Measurements from ENCODE around the gene FTO. TPM values are rescaled to one million over a fixed set of nuclear protein-coding genes. Genes with fewer than 3 reads are reported as not detected.

The FTO gene
- total RNA-seq, 1 donor from 2014 or later = 70.5 TPM

GRCh38 chr16:54193013-54193664, 489.2 kb downstream of the FTO start:
- intact Hi-C loops (cut with DNase I) = no loop called here
- Histone ChIP-seq H3K4me3 (peak overlapping the region in 1 of 2 donors; percentile 30), H3K27me3 (no peaks in the 10 kb centered on the region), H3K9me3 (no peaks in the 10 kb centered on the region), H3K4me1 (peaks cover 12% of the 10 kb centered on the region), H3K27ac (peak overlapping the region; percentile 64), H3K36me3 (no peaks in the 10 kb centered on the region)
- TF ChIP-seq POLR2A (IDR thresholded peaks at IDR 0.05) (no peak), POLR2AphosphoS5 (IDR thresholded peaks at IDR 0.05; ENCODE audit: insufficient read depth in 1 of 2, low read depth in 1 of 2) (no peak)
- TF ChIP-seq, protein P1, sequence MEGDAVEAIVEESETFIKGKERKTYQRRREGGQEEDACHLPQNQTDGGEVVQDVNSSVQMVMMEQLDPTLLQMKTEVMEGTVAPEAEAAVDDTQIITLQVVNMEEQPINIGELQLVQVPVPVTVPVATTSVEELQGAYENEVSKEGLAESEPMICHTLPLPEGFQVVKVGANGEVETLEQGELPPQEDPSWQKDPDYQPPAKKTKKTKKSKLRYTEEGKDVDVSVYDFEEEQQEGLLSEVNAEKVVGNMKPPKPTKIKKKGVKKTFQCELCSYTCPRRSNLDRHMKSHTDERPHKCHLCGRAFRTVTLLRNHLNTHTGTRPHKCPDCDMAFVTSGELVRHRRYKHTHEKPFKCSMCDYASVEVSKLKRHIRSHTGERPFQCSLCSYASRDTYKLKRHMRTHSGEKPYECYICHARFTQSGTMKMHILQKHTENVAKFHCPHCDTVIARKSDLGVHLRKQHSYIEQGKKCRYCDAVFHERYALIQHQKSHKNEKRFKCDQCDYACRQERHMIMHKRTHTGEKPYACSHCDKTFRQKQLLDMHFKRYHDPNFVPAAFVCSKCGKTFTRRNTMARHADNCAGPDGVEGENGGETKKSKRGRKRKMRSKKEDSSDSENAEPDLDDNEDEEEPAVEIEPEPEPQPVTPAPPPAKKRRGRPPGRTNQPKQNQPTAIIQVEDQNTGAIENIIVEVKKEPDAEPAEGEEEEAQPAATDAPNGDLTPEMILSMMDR (IDR thresholded peaks at IDR 0.05) = no peak
- DNase-seq (ENCODE audit: extremely low spot score in 2 of 2) = no peak

- no peak for DNase-seq (ENCODE audit: extremely low spot score in 2 of 2)
- peak overlapping the region; percentile 30 to 35 for H3K4me3 ChIP-seq
- TF ChIP-seq, protein P1 (IDR thresholded peaks at IDR 0.05) = peak; percentile 36 to 73 (median 70)
- peak in 1 of 2 donors; percentile 11 for TF ChIP-seq POLR2AphosphoS5 (IDR thresholded peaks at IDR 0.05; ENCODE audit: insufficient read depth in 1 of 2, low read depth in 1 of 2)
- no peak for TF ChIP-seq POLR2A (IDR thresholded peaks at IDR 0.05)
- H3K36me3 ChIP-seq = no peaks in the 10 kb centered on the region
- H3K4me1 ChIP-seq = peaks cover 12% of the 10 kb centered on the region
- intact Hi-C loops (cut with DNase I) = no loop called here
- H3K27ac ChIP-seq = peak overlapping the region; percentile 64
- H3K9me3 ChIP-seq = no peaks in the 10 kb centered on the region
- H3K27me3 ChIP-seq = no peaks in the 10 kb centered on the region
These were observed 489.8 kb downstream of the FTO start for GRCh38 chr16:54193665-54194333.

DNA sequence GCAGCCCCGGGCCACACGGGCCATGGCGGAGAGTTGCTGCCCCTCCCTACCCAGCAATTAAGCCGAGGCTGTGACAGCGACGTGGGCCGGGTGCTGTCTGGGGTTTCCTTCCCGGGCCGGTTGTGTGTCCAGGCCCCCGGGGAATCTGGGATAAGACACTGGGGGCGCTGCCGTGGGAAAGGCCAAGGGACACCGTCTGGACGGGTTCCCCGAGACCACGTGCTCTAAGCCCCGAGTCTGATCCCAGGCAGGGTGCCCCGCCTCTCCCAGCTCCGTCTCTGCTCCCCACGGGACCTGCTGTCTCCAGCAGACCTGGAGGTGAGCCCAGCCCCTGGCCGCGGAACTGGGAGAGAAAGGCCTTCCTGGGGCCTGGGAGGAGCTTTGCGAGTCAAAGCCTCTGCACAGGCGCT, 490.4 kb downstream of the FTO start:
- H3K27ac ChIP-seq = peak overlapping the region; percentile 64
- peaks cover 12% of the 10 kb centered on the region for H3K4me1 ChIP-seq
- DNase-seq (ENCODE audit: extremely low spot score in 2 of 2) = no peak
- intact Hi-C loops (cut with DNase I) = no loop called here
- no peaks in the 10 kb centered on the region for H3K9me3 ChIP-seq
- no peaks in the 10 kb centered on the region for H3K36me3 ChIP-seq
- no peaks in the 10 kb centered on the region for H3K27me3 ChIP-seq
- peak in 1 of 2 donors; percentile 55 for TF ChIP-seq POLR2AphosphoS5 (IDR thresholded peaks at IDR 0.05; ENCODE audit: insufficient read depth in 1 of 2, low read depth in 1 of 2)
- TF ChIP-seq POLR2A (IDR thresholded peaks at IDR 0.05) = no peak
- H3K4me3 ChIP-seq = peak overlapping the region; percentile 30 to 35

DNA sequence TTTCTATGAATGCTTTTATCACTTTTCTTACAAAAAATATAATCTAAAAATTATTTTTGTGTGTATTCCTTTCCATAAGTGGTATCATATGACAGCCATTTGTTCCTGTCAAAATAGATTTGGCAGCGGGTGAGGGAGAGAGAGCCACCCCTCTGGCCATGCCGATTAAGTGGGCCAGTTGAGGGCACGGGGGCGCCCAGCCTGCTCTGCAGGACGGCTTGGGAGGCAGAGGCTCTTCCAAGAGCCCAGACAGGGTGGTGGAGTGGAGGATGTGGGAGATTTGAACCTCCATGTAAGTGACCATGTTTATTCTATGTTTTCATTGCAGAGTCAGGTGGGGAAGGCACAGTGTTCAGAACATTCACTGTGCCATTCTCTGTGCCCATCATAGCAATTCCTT, 493.8 kb downstream of the FTO start:
- Histone ChIP-seq H3K27me3 (no peaks in the 10 kb centered on the region), H3K27ac (no peak overlapping the region), H3K9me3 (no peaks in the 10 kb centered on the region), H3K4me3 (no peak overlapping the region), H3K4me1 (peaks cover 12% of the 10 kb centered on the region), H3K36me3 (no peaks in the 10 kb centered on the region)
- TF ChIP-seq POLR2A (IDR thresholded peaks at IDR 0.05) (no peak), POLR2AphosphoS5 (IDR thresholded peaks at IDR 0.05; ENCODE audit: insufficient read depth in 1 of 2, low read depth in 1 of 2) (no peak)
- TF ChIP-seq, protein P1 (IDR thresholded peaks at IDR 0.05) = no peak
- no peak for DNase-seq (ENCODE audit: extremely low spot score in 2 of 2)
- intact Hi-C loops (cut with DNase I) = no loop called here

DNA sequence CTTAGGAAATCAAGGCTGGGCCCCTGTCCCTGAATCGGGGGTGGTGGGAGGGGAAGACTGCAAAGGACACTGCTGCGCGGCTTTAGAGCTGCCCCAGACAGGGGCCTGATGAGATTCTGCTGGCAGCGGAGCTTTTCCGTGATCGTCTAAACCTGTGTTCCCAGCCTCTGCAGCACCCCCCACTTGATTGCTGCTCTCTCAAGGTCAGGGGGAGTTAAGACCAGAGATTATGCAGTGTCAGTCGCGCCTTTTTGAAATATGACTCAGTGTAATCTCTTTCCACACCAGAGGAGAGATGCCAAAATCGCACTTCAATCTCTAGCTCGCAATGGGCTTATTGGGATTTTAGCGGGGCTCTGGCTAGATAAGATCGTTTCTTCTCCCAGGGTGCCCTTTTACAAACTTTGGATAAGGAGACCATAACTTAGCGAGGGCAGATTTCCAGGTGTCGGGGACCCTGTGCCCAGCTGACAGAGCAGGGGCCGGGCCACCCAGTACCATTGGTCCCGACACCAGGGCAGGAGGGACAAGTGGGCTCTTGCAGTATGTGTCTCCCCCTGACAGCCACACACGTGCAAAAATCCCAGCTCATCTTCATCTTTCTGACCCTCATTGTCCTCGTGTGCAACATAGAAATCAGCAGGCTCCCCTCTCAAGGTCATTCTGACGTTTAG, 495.7 kb downstream of the FTO start:
- H3K27ac ChIP-seq = no peak overlapping the region
- no peak overlapping the region for H3K4me3 ChIP-seq
- TF ChIP-seq, protein P1 (IDR thresholded peaks at IDR 0.05) = no peak
- TF ChIP-seq POLR2A (IDR thresholded peaks at IDR 0.05) (no peak), POLR2AphosphoS5 (IDR thresholded peaks at IDR 0.05; ENCODE audit: insufficient read depth in 1 of 2, low read depth in 1 of 2) (no peak)
- no peaks in the 10 kb centered on the region for H3K9me3 ChIP-seq
- H3K36me3 ChIP-seq = no peaks in the 10 kb centered on the region
- no peak for DNase-seq (ENCODE audit: extremely low spot score in 2 of 2)
- peaks cover 3% of the 10 kb centered on the region for H3K4me1 ChIP-seq
- no peaks in the 10 kb centered on the region for H3K27me3 ChIP-seq
- intact Hi-C loops (cut with DNase I) = no loop called here
